Stimulated activated CD8-positive, alpha-beta memory T cell treated with anti-CD3 and anti-CD28 coated beads, Interleukin-4, amount 100 ng/mL, for 24 hours (primary cell): ENCODE measurements around the gene SPPL3.

Source experiments
- DNase-seq: peaks from one replicate; pipeline ENCODE4 v3.0.0-alpha.2; 2020; ENCODE audit warnings: low read depth

The SPPL3 gene

DNA sequence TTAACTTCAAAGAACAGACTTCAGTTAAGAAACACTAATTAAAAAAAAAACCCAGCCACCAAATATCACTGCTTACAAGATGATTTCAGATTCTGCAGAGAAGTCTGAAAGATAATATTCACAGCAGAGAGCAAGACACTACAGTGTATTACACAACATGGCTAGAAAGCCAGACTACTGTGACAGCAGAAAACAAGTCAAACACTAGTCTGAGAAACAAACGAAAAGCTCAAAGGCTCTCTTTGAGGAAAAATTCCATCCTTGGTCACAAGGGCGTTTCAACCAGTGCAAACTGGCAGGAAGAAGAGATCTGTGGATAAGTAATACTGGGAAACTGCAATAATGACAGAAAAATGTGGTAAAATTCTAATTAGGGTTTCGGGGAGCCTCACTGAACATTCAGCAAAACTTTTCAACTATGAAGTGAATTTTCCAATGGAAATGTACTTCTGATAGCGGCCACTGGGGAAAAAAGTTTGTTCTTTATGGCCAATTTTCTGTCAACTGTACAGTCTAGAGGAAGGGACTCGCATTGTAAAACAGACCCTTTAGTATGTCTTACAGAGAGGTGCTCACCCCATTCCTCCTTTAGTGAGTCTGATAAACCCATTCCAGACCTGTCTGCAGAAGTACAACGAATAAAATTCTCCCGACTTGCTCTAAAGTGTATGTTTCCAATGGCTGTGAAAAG, 128.2 kb downstream of the SPPL3 start:
- DNase-seq = no peak

DNA sequence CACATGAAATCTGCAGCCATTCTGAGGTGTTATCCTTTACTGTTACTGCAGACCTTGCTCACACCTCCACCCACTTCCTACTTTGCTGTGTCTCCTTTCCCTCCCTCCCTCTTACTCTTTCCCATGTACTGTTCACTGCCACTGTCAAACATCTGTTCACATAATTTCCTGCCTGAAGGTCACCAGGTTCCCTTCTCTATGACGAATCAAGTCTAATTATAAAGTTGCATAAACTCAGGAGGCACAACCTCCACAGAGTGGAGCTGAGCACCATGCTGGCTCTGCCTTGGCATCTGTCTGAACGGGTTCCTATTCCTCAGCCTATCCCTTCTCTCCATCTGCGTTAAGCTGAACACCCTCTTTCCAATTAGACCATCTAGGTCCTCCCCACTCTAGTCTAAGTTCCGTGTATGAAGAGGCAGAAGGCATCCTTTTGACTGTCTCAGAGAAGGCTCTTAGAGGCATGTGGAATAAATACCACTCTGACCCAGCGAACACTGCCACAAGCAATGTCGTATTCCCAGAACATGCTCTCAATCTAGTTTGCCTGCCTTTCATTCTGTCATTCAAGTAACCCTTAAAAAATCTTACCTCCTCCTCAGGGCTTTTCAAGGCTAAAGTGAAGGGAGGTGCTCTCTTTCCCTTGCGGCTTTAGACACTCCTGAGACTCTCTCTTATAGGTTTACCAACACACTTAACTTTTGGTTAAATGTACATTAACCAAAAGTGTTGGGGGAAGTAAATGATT, 129.8 kb downstream of the SPPL3 start:
- no peak for DNase-seq

DNA sequence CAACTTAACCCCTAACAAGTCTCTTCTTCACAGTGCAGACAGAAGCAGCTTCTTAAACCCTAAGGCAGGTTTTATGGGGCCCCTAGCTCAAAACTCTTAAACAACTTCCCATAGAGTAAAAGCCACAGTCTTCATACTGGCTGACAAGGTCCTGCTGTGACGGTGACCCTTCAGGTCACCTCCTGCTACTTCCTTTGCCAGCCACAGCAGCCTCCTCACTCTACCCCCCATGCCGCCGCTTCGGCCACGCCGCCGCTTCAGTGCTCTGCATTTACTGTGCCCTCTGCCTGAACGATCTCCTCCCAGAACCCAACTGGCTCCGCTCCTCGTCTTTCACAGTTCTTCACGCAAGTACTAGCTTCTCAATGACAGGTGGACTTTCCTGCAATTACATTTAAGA, 133.1 kb downstream of the SPPL3 start:
- no peak for DNase-seq

- DNase-seq = no peak
Measured at GRCh38 chr12:120767071-120768024, 136.8 kb downstream of the SPPL3 start.

- DNase-seq = no peak
Measured at GRCh38 chr12:120766566-120766965, 137.6 kb downstream of the SPPL3 start.

DNA sequence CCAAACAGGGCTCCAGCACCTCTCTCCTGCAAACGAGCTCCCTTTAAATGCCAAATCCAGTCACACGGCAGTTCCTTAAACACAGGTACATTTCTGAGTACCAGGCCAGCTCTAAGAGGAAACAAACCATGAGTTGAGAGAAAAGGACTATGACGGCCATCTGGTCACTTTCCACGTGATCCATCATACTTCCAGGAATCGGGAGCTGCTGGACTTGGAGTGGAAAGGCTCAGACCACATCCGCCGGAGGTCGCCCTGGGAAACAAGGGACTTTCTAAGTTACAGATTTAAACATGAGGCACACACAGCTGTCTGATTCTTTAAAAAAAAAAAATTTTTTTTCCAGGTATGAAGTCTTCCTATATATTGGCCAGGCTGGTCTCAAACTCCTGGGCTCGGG, 139.3 kb downstream of the SPPL3 start:
- DNase-seq = no peak

DNA sequence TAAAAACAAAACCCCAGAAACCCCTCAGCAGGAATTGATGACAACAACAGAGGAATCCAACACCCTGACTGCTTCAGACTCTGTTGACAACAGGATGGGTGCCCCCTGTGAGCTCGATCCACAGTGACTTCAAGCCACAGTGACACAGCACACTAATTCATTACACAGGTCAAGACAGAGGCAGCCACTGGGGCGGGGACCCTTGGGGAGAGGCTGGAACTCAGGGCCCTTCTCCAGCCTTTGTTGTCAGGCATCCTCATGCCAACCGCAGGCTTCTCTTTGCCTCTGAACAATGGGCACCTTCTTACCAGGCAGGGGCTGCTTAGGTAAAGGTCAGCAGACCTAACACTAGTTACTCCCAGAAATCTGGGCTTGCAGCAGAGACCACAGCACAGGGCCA, 140.9 kb downstream of the SPPL3 start:
- DNase-seq = no peak

- no peak for DNase-seq
Measured at GRCh38 chr12:120762086-120762485, 142.1 kb downstream of the SPPL3 start.

DNA sequence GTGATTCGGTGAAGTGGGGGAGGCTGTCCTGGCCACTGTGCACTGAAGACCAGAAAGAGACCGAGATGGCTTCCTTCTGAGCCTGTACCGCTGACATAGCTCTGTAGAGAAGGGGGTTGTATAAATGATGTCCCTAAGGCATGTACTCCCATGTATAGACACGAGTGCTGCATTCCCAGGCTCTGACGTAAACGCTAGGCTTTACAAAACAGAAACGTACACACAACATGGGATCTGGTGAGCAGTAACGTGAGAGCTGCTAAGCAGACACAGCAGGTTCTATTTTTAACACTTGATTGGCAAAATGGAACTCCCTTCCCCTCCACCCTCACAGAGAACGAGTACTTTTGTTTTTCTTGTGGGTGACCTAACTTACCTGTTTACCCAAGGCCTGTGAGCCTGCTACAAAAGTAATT, 142.6 kb downstream of the SPPL3 start:
- no peak for DNase-seq

DNA sequence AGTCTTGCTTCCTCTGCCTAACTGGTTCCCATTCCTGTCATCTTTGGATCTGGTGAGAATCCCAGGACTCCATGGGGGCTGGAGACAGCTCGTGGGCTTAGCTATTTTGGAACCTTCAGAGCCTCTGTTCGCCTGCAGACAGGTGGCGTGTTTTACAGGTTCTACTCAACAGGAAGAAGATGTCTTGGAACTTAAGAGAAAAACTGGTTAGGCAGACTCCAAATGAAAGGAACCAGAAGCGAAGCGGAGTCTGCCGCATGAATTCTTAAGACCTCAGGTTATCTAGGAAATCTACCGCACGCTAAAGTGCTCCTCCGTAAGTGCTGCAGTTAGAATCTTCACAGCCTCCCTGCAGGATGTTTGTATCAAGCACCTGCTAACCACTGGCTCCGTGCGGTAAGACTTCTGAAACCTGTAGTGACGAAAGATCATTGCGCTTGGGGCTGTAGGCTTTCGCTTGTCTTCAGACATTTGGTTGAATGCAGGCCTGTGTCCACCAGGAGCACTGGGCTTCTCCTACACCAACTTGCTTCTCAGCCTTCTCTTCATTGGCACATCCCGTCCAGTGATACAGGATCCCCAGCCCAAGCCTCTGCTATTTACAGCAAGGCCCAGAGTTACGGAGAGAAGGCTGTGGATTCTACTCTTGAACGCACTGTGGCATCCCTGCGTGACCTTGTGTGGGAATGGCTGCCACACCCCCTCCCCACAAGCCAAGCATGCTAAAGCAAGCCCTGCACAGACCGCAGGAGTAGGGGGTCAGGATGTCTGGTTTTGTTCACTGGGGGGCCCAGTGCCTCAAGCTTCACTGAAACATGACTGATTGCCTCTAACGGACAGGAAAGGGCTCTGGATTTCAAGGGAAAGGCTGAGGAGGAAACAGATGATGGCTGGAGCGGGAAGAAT, 143.6 kb downstream of the SPPL3 start:
- no peak for DNase-seq

GRCh38 chr12:120759591-120760348, 144.4 kb downstream of the SPPL3 start:
- DNase-seq = no peak

DNA sequence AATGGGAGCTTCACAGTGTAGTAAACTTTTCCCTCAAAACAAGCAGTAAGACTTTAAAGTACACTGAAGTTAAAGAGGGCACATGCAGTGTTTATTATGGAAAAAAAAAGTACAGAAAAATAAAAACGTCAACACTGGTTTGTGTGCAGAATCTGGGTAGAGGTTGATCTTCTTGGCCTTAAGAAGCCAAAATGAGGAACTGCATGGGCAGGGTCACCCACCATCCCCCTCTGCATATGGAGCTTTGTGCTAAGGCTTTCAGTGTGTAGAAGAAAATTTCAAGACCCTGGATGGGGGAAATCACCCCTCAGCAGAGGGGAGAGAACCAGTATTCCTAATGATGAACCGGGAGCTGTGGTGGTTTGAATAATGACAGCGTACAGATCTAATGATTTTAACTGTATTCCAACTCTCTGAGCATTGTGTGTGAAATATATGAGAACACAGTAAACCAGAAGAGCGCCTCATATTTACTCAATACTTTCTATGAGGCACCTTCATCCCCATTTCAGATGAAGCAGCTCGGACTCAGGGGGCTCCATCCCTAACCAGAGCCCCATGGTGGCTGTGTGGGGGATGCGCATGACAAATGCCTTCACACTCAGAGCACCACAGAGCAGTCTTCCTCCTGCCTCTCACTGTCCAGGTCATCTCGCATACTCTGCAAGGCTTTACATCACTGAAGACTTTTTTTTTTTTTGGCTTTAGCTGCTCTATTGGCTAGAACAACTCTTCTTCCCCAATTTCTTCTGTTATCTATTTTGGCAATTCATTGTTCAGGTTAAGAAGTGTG, 145.2 kb downstream of the SPPL3 start:
- no peak for DNase-seq

GRCh38 chr12:120757949-120758348, 146.2 kb downstream of the SPPL3 start:
- DNase-seq = no peak

DNA sequence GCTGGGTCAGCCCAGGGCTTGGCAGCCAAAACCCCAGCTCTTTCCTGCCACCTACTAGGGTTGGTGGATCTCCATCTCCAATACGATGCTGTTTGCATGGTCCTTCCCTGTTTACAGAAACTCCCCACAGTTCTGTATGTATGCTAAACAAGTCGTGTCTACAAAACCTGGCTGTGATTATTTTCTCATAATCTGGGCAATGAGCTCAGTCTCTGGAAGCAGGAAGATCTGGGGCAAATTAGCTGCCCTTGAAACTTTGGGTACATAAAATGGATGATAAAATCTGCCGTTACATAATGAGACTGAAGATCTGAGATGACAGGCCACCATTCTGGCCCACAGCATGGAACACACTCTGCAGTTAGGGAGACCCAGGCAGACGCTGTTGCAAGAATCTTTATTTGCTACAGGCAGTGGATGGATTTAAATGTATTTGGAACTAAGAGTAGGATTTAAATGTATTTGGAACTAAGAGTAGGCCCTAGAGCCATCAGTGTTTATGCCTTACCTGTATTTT, 146.9 kb downstream of the SPPL3 start:
- no peak for DNase-seq

- DNase-seq = no peak
Measured at GRCh38 chr12:120755269-120755668, 148.9 kb downstream of the SPPL3 start.

DNA sequence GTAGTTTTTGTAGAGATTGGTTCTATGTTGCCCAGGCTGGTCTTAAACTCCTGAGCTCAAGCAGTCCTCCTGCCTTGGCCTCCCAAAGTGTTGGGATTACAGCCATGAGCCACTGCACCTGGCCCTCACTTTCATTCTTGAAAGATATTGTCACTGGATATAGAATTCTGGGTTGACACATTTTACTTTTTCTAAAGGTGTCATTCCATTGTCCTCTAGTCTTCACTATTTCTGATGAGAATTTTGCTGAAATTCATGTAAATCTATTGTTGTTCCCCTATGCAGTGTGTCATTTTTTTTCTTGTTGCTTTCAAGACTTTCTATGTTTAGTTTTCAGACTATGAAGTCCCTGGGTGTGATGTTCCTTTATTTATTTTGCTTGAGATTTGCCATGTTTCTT, 149.4 kb downstream of the SPPL3 start:
- DNase-seq = no peak

- DNase-seq = no peak
Measured at GRCh38 chr12:120751389-120751788, 152.8 kb downstream of the SPPL3 start.

GRCh38 chr12:120750806-120751205, 153.4 kb downstream of the SPPL3 start:
- no peak for DNase-seq

- no peak for DNase-seq
Measured at GRCh38 chr12:120749256-120749655, 154.9 kb downstream of the SPPL3 start.

- no peak for DNase-seq
Measured at GRCh38 chr12:120748242-120748641, 155.9 kb downstream of the SPPL3 start.
